Brain pericyte (primary cell): ENCODE results near the gene PCIF1.
"Not testable (repeated sequence)": the region's sequence is repeated elsewhere in the genome, so short reads cannot be mapped to it uniquely, and the experiment has no call there.

ENCODE experiments used
- DNase-seq: peaks from one replicate; pipeline ENCODE4 v3.0.0-alpha.2; 2012; ENCODE audit warnings: low read depth, low spot score

The PCIF1 gene

DNA sequence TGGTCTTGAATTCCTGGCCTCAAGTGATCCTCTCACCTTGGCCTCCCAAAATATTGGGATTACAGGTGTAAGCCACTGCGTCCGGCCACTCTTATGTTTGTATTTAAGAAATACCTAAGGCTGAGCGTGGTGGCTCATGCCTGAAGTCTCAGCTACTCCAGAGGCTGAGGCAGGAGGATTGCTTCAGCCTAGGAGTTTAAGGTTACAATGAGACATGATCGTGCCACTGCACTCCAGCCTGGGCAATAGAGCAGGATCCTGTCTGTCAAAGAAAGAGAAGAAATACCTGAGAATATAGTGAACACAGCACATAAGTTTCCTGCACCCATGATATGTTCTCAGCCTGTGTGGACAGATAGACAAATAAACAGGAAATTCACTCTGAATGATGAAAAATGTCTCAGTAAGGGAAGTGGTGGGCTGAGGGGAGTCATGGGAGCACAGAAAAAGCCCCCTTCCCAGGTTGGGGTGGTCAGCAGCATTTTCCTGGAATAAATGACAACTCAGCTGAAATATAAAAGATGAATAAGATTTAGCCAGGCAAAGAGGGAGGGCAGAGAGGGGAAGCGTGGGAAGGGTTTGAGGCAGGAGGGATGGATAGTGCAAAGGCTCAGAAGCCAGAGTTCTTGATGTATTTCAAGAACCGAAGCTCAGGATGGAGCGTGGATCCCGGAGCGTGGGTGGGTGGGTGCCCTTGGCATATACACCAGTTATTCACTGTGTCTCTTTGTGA, 60.4 kb downstream of the PCIF1 start:
- DNase-seq: no peak

DNA sequence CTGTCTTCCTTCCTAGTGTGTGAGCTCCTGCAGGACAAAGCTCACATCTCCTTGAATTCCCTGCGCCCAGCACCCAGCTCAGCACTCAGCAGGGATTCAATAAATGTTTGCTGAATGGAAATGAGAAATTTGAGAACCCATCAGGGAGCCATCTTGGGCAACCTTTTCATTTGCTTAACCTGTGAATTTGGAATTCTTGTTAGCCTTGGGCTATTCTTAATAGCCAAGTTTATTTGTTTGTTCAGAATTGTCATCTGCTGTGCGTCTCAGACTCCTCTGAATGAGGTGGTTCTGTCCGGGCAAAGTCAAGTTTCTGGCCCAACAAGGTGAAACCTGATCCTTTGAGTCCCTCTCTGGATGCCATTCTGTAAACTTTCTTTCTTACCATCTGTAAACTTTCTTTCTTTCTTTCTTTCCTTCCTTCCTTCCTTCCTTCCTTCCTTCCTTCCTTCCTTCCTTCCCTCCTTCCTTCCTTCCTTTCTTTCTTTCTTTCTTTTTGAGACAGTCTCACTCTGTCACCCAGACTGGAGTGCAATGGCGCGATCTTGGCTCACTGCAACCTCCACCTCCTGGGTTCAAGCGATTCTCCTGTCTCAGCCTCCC, 61.1 kb downstream of the PCIF1 start:
- not testable (repeated sequence) for DNase-seq

DNA sequence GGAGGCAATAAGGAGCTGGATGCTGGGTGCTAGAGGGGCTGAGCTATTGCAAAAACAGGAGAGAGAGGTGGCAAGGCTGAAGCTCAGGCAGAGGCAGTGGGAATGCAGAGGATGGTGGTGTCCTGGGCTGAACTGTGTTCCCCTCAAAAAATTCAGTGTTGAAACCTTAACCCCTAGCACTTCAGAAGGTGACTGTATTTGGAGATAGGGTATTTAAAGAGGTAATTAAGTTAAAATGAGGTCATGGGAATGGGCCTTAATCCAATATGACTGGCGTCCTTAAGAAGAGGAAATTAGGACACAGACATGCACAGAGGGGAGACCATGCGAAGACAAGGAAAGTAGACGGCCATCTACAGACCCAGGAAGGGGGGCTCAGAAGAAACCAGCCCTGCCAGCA, 62.7 kb downstream of the PCIF1 start:
- DNase-seq: no peak
